ENCODE results near the gene CPT1B.

DNA sequence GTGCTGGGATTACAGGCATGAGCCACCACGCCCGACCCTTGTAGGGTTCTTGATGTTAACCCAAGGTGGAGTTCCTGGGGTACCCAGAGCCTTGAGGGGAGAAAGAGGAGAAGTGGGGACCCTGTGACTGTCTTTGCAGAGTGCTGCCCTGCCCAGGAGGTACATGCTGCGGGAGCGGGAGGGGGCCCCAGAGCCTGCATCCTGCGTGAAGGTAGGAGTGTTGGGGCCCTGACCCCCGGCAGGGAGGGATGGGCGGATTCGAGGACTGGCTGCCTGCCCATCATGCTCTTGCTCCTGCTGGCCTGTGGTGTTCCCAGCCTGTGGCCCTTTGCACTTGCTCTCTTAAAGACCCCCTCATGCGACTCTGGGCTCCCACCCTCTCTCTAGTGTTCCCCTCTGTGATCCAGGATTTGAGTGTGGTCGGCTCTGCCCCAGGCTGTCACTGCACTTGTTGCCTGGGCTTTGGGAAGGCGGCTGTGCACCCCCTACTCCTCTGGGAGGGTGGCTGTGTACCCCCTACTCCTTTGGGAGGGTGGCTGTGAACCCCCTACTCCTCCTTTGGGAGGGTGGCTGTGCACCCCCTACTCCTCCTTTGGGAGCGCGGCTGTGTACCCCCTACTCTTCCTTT lies 57.3 kb downstream of the CPT1B start:
- TF ChIP-seq, protein P1, sequence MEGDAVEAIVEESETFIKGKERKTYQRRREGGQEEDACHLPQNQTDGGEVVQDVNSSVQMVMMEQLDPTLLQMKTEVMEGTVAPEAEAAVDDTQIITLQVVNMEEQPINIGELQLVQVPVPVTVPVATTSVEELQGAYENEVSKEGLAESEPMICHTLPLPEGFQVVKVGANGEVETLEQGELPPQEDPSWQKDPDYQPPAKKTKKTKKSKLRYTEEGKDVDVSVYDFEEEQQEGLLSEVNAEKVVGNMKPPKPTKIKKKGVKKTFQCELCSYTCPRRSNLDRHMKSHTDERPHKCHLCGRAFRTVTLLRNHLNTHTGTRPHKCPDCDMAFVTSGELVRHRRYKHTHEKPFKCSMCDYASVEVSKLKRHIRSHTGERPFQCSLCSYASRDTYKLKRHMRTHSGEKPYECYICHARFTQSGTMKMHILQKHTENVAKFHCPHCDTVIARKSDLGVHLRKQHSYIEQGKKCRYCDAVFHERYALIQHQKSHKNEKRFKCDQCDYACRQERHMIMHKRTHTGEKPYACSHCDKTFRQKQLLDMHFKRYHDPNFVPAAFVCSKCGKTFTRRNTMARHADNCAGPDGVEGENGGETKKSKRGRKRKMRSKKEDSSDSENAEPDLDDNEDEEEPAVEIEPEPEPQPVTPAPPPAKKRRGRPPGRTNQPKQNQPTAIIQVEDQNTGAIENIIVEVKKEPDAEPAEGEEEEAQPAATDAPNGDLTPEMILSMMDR (IDR thresholded peaks at IDR 0.05; ENCODE audit: borderline replicate concordance, extremely low read depth, low read length, poor library complexity, severe bottlenecking) = no peak
- TF ChIP-seq EZH2 (IDR thresholded peaks at IDR 0.05; ENCODE audit: borderline replicate concordance, low read depth, low read length, severe bottlenecking) = no peak

Measured in DND-41 (cell line).